ENCODE results near the gene IL17RC. TPM values are rescaled to one million over a fixed set of nuclear protein-coding genes. Genes with fewer than 3 reads are reported as not detected.

Gene IL17RC
- total RNA-seq, 1 donor from 2014 or later = 20.1 TPM

- H3K4me1 Mint-ChIP-seq (ENCODE audit: low read depth, unreplicated experiment) = peaks cover 8% of the 10 kb centered on the region
- FAIRE-seq (no peak), DNase-seq (ENCODE audit: low read depth) (no peak)
- Histone ChIP-seq H3K27me3 (ENCODE audit: insufficient read depth, low read length) (no peaks in the 10 kb centered on the region), H2AFZ (ENCODE audit: low read depth, low read length) (no peak overlapping the region), H3K4me2 (ENCODE audit: low read length) (no peak overlapping the region), H3K4me3 (ENCODE audit: insufficient read depth, low read depth, low read length) (no peak overlapping the region), H3K9ac (ENCODE audit: low read length) (no peak overlapping the region), H3K27ac (ENCODE audit: low read depth, low read length) (no peak overlapping the region), H4K20me1 (ENCODE audit: insufficient read depth, low read length) (no peaks in the 10 kb centered on the region), H3K4me1 (ENCODE audit: insufficient read depth, low read length) (peaks cover 13% of the 10 kb centered on the region), H3K79me2 (ENCODE audit: insufficient read depth, low read length) (no peaks in the 10 kb centered on the region), H3K36me3 (ENCODE audit: insufficient read depth, low read length) (peaks cover 15% of the 10 kb centered on the region), H3K9me3 (ENCODE audit: insufficient read depth, low read depth, low read length) (no peaks in the 10 kb centered on the region)
- H3K36me3 Mint-ChIP-seq (ENCODE audit: low read depth, unreplicated experiment) = peaks cover 18% of the 10 kb centered on the region
- no peak for TF ChIP-seq EZH2 (IDR thresholded peaks at IDR 0.05; ENCODE audit: insufficient read depth, low read length)
- TF ChIP-seq, protein P1, sequence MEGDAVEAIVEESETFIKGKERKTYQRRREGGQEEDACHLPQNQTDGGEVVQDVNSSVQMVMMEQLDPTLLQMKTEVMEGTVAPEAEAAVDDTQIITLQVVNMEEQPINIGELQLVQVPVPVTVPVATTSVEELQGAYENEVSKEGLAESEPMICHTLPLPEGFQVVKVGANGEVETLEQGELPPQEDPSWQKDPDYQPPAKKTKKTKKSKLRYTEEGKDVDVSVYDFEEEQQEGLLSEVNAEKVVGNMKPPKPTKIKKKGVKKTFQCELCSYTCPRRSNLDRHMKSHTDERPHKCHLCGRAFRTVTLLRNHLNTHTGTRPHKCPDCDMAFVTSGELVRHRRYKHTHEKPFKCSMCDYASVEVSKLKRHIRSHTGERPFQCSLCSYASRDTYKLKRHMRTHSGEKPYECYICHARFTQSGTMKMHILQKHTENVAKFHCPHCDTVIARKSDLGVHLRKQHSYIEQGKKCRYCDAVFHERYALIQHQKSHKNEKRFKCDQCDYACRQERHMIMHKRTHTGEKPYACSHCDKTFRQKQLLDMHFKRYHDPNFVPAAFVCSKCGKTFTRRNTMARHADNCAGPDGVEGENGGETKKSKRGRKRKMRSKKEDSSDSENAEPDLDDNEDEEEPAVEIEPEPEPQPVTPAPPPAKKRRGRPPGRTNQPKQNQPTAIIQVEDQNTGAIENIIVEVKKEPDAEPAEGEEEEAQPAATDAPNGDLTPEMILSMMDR (IDR thresholded peaks at IDR 0.05; ENCODE audit: insufficient read depth, low read depth, low read length) = no peak
- H3K27me3 Mint-ChIP-seq (ENCODE audit: low read depth, unreplicated experiment) = no peaks in the 10 kb centered on the region
- no peak overlapping the region for H3K4me3 Mint-ChIP-seq (ENCODE audit: unreplicated experiment)
- H3K27ac Mint-ChIP-seq (ENCODE audit: unreplicated experiment) = no peak overlapping the region
- H3K9me3 Mint-ChIP-seq (ENCODE audit: unreplicated experiment) = no peaks in the 10 kb centered on the region
These were observed 49.9 kb downstream of the IL17RC start for GRCh38 chr3:9966841-9967240.

GRCh38 chr3:9969632-9970019 is 52.7 kb downstream of the IL17RC start:
- Histone ChIP-seq H3K36me3 (ENCODE audit: insufficient read depth, low read length) (peaks cover 23% of the 10 kb centered on the region), H2AFZ (ENCODE audit: low read depth, low read length) (no peak overlapping the region), H3K9ac (ENCODE audit: low read length) (no peak overlapping the region), H3K79me2 (ENCODE audit: insufficient read depth, low read length) (no peaks in the 10 kb centered on the region), H3K4me2 (ENCODE audit: low read length) (no peak overlapping the region), H3K4me3 (ENCODE audit: insufficient read depth, low read depth, low read length) (no peak overlapping the region), H3K27me3 (ENCODE audit: insufficient read depth, low read length) (no peaks in the 10 kb centered on the region), H3K9me3 (ENCODE audit: insufficient read depth, low read depth, low read length) (no peaks in the 10 kb centered on the region), H3K27ac (ENCODE audit: low read depth, low read length) (no peak overlapping the region), H4K20me1 (ENCODE audit: insufficient read depth, low read length) (no peaks in the 10 kb centered on the region), H3K4me1 (ENCODE audit: insufficient read depth, low read length) (peaks cover 13% of the 10 kb centered on the region)
- DNase-seq (ENCODE audit: low read depth) (no peak), FAIRE-seq (no peak)
- Mint-ChIP-seq H3K4me1 (ENCODE audit: low read depth, unreplicated experiment) (peaks cover 8% of the 10 kb centered on the region), H3K27ac (ENCODE audit: unreplicated experiment) (no peak overlapping the region), H3K36me3 (ENCODE audit: low read depth, unreplicated experiment) (peaks cover 14% of the 10 kb centered on the region), H3K4me3 (ENCODE audit: unreplicated experiment) (no peak overlapping the region), H3K27me3 (ENCODE audit: low read depth, unreplicated experiment) (no peaks in the 10 kb centered on the region), H3K9me3 (ENCODE audit: unreplicated experiment) (no peaks in the 10 kb centered on the region)
- no peak for TF ChIP-seq EZH2 (IDR thresholded peaks at IDR 0.05; ENCODE audit: insufficient read depth, low read length)

GRCh38 chr3:9970020-9970652 is 53.2 kb downstream of the IL17RC start:
- H3K27ac Mint-ChIP-seq (ENCODE audit: unreplicated experiment) = no peak overlapping the region
- no peak overlapping the region for H2AFZ ChIP-seq (ENCODE audit: low read depth, low read length)
- H3K36me3 Mint-ChIP-seq (ENCODE audit: low read depth, unreplicated experiment) = peaks cover 14% of the 10 kb centered on the region
- H4K20me1 ChIP-seq (ENCODE audit: insufficient read depth, low read length) = no peaks in the 10 kb centered on the region
- no peak overlapping the region for H3K4me3 Mint-ChIP-seq (ENCODE audit: unreplicated experiment)
- no peak overlapping the region for H3K27ac ChIP-seq (ENCODE audit: low read depth, low read length)
- no peaks in the 10 kb centered on the region for H3K9me3 Mint-ChIP-seq (ENCODE audit: unreplicated experiment)
- peaks cover 8% of the 10 kb centered on the region for H3K4me1 Mint-ChIP-seq (ENCODE audit: low read depth, unreplicated experiment)
- H3K4me3 ChIP-seq (ENCODE audit: insufficient read depth, low read depth, low read length) = no peak overlapping the region
- no peaks in the 10 kb centered on the region for H3K79me2 ChIP-seq (ENCODE audit: insufficient read depth, low read length)
- no peaks in the 10 kb centered on the region for H3K27me3 Mint-ChIP-seq (ENCODE audit: low read depth, unreplicated experiment)
- peaks cover 13% of the 10 kb centered on the region for H3K4me1 ChIP-seq (ENCODE audit: insufficient read depth, low read length)
- no peaks in the 10 kb centered on the region for H3K9me3 ChIP-seq (ENCODE audit: insufficient read depth, low read depth, low read length)
- TF ChIP-seq, protein P1 (IDR thresholded peaks at IDR 0.05; ENCODE audit: insufficient read depth, low read depth, low read length) = no peak
- TF ChIP-seq EZH2 (IDR thresholded peaks at IDR 0.05; ENCODE audit: insufficient read depth, low read length) = no peak
- FAIRE-seq (peak; percentile 17), DNase-seq (ENCODE audit: low read depth) (peak; percentile 84)
- H3K4me2 ChIP-seq (ENCODE audit: low read length) = peak overlapping the region; percentile 27
- H3K9ac ChIP-seq (ENCODE audit: low read length) = no peak overlapping the region
- H3K27me3 ChIP-seq (ENCODE audit: insufficient read depth, low read length) = no peaks in the 10 kb centered on the region
- H3K36me3 ChIP-seq (ENCODE audit: insufficient read depth, low read length) = peaks cover 26% of the 10 kb centered on the region
